HG03558 (cell line): ENCODE data around the gene PNMA6A.
"Not testable (repeated sequence)": the region's sequence is repeated elsewhere in the genome, so short reads cannot be mapped to it uniquely, and the experiment has no call there.

Experiments
- ATAC-seq: cut with Tn5 transposase; IDR thresholded peaks from one replicate; pipeline ENCODE4 v1.9.1; 2021; ENCODE audit warnings: moderate number of reproducible peaks; ENCODE audit not compliant: unreplicated experiment; ENCODE audit errors: extremely low read depth

PNMA6A gene

GRCh38 chrX:153074262-153074899 is 2.1 kb downstream of the PNMA6A start:
- ATAC-seq = no peak

DNA sequence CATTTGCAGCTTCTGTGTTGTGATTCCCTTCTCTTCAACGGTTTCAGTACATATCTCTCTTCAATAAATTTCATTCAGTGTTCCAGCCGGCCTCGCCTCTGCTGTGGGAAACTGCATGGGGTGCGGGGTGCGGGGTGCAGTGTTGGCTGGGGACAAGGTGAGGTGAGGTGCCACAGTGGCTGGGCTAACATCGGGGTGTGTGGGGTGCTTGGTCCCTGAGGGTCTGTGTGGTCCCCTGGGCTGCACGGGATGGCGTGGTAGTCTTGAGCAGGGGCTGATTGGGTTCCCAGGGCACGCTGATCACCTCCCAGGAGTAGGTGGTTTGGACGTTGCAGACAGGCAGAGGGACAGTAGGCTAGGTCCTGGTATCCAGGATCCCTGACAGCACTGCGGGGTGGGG is 2.7 kb downstream of the PNMA6A start:
- no peak for ATAC-seq

DNA sequence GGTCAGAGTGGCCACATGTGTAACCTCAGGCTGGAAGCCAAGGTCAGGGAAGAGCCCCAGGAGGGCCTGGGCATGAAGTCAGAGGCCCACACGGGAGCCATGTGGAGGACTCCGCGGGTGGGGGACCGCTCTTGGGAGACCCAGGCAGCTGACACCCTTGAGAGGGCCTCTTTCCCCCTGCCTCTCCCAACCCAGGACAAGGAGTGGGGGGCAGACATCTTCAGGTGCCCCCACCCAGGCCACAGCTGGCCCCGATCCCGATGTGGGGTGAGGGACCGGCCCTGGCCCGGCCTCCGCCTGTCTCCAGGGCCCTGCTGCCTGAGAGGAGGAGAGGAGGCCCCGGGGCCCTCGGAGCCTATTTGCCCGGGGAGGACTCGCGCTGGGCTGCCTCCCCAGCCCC is 3.1 kb downstream of the PNMA6A start:
- ATAC-seq = no peak

- not testable (repeated sequence) for ATAC-seq
Measured at GRCh38 chrX:153077437-153078135, 5.3 kb downstream of the PNMA6A start.

DNA sequence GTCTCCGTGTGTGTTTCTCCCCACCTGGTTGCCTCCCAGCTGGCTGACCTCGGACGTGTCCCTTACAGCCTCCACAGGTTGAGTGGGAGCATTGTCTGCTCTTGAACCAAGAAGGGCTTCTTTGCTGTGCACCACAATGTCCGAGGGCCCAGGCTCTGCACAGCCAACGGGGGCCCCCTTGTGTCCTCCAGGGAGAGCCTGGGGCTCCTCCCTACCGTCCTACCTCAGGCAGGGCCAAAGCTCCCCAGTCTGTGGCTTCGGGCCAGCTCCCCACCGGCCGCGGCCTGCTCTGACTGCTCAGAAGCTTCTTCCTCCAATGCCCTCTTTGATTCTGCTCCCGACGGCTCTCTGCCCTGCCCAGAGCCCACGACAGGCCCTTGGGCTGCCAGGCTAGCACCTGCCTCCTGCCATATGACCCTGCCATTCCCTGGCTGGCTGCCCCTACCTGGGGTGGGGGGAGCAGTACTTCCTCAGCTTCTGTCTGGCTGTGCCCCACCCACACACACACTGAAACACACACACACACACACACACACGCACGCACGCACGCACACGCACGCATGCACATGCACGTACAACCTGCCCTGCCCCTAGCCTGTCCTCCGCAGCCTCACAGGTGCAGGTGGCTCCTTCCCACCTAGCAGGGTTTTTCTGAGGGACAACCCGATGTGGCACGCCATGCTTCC is 11.1 kb downstream of the PNMA6A start:
- not testable (repeated sequence) for ATAC-seq

DNA sequence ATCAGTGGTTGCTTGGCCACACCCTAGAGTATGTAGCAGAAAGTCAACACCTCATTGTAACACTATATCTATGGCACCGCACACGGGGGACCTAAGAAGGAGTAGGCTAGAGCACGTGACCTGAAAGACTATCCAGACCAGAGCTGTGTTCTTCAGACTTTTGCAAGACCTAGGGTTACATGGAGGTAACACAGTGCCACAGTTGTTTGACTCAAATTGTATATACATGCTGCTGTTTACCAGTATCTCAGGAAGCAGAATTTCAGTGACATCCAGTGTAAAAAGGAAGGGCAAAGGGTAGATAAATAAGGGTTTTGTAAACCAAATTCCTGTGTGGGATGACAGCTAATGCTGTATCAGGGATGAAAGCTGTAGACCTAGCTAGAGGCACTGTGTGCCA is 30.2 kb downstream of the PNMA6A start:
- ATAC-seq = no peak

- not testable (repeated sequence) for ATAC-seq
Measured at GRCh38 chrX:153104959-153105358, 32.7 kb downstream of the PNMA6A start.

DNA sequence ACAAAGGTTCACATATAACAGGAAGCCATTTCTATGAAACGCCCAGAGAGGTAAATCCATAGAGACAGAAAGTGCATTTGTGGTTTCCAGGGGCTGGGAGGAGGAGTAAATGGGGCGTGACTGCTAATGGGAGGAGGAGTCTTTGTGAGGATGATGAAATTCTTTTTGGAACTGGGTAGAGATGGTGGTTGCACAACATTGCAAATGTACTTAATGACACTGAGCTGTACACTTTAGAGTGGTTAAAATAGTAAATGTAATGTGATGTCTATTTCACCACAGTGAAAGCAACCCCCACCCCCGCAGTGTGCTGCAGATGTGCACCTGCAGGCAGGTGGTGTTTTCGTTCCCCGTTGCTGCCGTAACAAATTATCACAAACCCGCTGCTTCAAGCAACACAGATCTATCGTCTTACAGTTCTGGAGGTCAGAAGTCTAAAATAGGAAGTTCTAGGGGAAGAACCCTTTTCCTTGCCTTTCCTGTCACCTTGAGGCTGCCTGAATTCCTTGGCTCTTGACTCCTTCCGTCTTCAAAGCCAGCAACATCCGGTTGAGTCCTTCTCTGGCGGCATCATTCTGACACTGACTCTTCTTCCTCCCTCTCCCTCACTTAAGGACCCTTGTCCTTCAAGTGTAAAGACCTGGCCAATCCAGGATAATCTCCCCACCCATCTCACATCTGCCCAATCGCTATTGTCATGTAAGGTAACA is 34.0 kb downstream of the PNMA6A start:
- not testable (repeated sequence) for ATAC-seq

- ATAC-seq = not testable (repeated sequence)
Measured at GRCh38 chrX:153110735-153111134, 38.5 kb downstream of the PNMA6A start.

DNA sequence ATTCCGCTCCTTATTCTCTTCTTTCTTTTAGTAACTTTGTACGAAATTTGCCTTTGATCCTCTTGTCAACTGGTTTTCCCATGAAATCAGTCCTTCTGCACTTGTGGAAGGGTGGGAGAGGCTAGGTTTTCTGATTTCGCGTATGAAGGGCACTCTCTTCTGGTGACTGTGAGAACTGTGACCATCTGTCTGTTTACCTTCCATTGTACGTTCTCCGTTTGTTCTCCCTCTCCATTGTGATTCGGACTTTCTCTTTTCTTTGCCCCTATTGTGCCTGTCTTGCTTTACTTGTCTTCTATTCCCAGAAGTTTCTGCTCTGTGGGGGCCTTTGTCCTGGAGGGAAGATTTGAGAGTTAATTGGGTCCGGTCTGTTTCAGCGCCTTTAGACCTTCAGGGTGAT is 41.6 kb downstream of the PNMA6A start:
- ATAC-seq = not testable (repeated sequence)

- not testable (repeated sequence) for ATAC-seq
Measured at GRCh38 chrX:153117754-153118153, 45.5 kb downstream of the PNMA6A start.

DNA sequence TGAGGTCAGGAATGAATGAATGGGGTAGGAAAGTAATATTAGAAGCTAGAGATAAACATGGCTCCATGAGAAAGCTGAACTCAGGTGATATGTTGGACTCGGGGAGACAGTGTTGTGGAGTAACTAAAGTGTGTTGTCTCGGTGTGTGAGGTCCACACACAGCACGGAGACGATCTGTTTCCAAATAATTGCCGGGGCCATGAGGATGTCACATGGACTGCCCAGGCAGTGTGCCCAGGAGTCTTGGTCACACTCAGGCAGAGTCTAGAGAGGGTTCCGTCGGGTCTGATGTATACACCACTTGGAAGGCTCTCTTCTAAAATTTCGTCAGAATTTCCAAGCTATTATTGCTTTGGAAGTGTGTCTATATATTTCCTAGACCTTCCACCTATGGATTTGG is 48.0 kb downstream of the PNMA6A start:
- not testable (repeated sequence) for ATAC-seq

DNA sequence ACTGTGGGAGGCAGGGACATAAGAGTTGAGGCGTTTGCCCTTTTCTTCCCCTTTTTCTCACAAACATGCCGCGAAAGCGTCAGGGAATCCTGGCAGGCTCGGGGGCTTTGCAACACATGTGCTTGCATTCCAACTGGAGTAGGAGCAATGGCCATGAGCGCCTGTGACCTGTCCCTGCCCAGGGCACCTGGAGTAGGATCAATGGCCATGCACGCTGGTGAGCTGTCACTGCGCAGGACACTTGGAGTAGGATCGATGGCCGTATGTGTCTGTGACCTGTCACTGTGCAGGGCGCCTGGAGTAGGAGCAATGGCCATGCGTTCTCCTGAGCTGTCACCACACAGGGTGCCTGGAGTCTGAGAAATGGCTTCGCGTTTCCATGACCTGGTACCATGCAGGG is 51.2 kb downstream of the PNMA6A start:
- ATAC-seq = not testable (repeated sequence)
